Stimulated activated CD4-positive, alpha-beta T cell treated with anti-CD3 and anti-CD28 coated beads, Interleukin-1b, Interleukin-23, amount 100 ng/mL, for 1 hour (primary cell): ENCODE data around the gene TFDP1.

Experiments
- DNase-seq, 2 donors: peaks; one replicate each; pipeline ENCODE4 v3.0.0-alpha.2; 2020; ENCODE audit warnings: low read depth in 2 of 2

The TFDP1 gene

GRCh38 chr13:113597391-113598080 lies 13.0 kb downstream of the TFDP1 start:
- no peak for DNase-seq

GRCh38 chr13:113598081-113598410 lies 13.5 kb downstream of the TFDP1 start:
- DNase-seq: no peak

GRCh38 chr13:113598481-113598880 lies 13.9 kb downstream of the TFDP1 start:
- no peak for DNase-seq

- no peak for DNase-seq
These were observed 14.8 kb downstream of the TFDP1 start for GRCh38 chr13:113599391-113599790.

GRCh38 chr13:113601166-113602070 lies 16.9 kb downstream of the TFDP1 start:
- no peak for DNase-seq

- no peak for DNase-seq
These were observed 17.9 kb downstream of the TFDP1 start for GRCh38 chr13:113602291-113602988.

GRCh38 chr13:113603116-113603710 lies 18.7 kb downstream of the TFDP1 start:
- DNase-seq: no peak

- no peak for DNase-seq
These were observed 19.6 kb downstream of the TFDP1 start for GRCh38 chr13:113604186-113604585.

GRCh38 chr13:113605461-113605860 lies 20.9 kb downstream of the TFDP1 start:
- DNase-seq: no peak

- DNase-seq: no peak
These were observed 21.4 kb downstream of the TFDP1 start for GRCh38 chr13:113605866-113606438.

- no peak for DNase-seq
These were observed 22.7 kb downstream of the TFDP1 start for GRCh38 chr13:113607056-113607888.

- DNase-seq: no peak
These were observed 23.5 kb downstream of the TFDP1 start for GRCh38 chr13:113607889-113608635.

- DNase-seq: no peak
These were observed 24.5 kb downstream of the TFDP1 start for GRCh38 chr13:113608967-113609533.

GRCh38 chr13:113609616-113610015 lies 25.1 kb downstream of the TFDP1 start:
- no peak for DNase-seq

GRCh38 chr13:113610266-113610665 lies 25.7 kb downstream of the TFDP1 start:
- DNase-seq: no peak

GRCh38 chr13:113611996-113612395 lies 27.4 kb downstream of the TFDP1 start:
- DNase-seq: no peak

- DNase-seq: no peak
These were observed 28.1 kb downstream of the TFDP1 start for GRCh38 chr13:113612607-113613006.

- no peak for DNase-seq
These were observed 29.3 kb downstream of the TFDP1 start for GRCh38 chr13:113613789-113614379.

- DNase-seq: no peak
These were observed 31.8 kb downstream of the TFDP1 start for GRCh38 chr13:113616281-113616906.
